HCT116 (cell line): Measurements from ENCODE around the gene CD163. TPM values are rescaled to one million over a fixed set of nuclear protein-coding genes. Genes with fewer than 3 reads are reported as not detected.
"Not testable (repeated sequence)": the region's sequence is repeated elsewhere in the genome, so short reads cannot be mapped to it uniquely, and the experiment has no call there.

Experiments
- ATAC-seq: fragments of 200-7000 bp; cut with Tn5 transposase; 2 replicates; pipeline ENCODE4 v1.9.1; 2020; ENCODE audit warnings: mild to moderate bottlenecking, moderate library complexity
- BruUV-seq: library from RNA; stranded (reverse); fragments of 400-500 nt; replicated peaks from 2 replicates; lab custom pipeline; 2021; lab: Mats Ljungman, UMichigan
- CTCF ChIA-PET: fragments of 300-600 bp; sonication (Branson Sonifier 250); formaldehyde crosslinking; loops from one replicate; lab custom pipeline; 2021; ENCODE audit warnings: antibody characterized with exemption; lab: Charles Lee
- POLR2A ChIA-PET: fragments of 300-600, 350-600 bp; sonication (Branson Sonifier 250); formaldehyde crosslinking; loops from one replicate; lab custom pipeline; 2021; ENCODE audit warnings: antibody characterized with exemption; lab: Charles Lee
- RAD21 ChIA-PET, 2 experiments: fragments of 300-600 bp; sonication (Branson Sonifier 250); formaldehyde crosslinking; loops; one replicate each; lab custom pipeline; 2023; ENCODE audit warnings: low total read pairs in 2 of 2; ENCODE audit not compliant: uncharacterized antibody in 2 of 2, unreplicated experiment in 2 of 2, low non-redundant PET in 1 of 2; lab: Charles Lee
- DNase-seq: peaks from one replicate; pipeline ENCODE4 v3.0.0-alpha.2; 2010; ENCODE audit warnings: low read depth, low spot score
- H2AFZ ChIP-seq: fragments of 200-600 bp; shearing (Covaris generic), sonication (generic); 2 replicates; pipeline ENCODE4 v1.6.1; 2017; ENCODE audit warnings: low read depth, mixed run types, mixed read lengths, antibody characterized with exemption, low read length; ENCODE audit not compliant: poor library complexity, severe bottlenecking
- H3K27ac ChIP-seq: 2 replicates; pipeline ENCODE4 v1.5.1; 2012; ENCODE audit warnings: low read depth, low read length
- H3K27me3 ChIP-seq: fragments of 200-600 bp; sonication (generic); 2 replicates; pipeline ENCODE4 v1.6.1; 2016; ENCODE audit warnings: mixed run types, low read length, mixed read lengths; ENCODE audit not compliant: insufficient read depth
- H3K36me3 ChIP-seq, 2 experiments: fragments of 200-500 bp in 1 of 2; fragments of 200-600 bp in 1 of 2; sonication (Bioruptor generic) in 1 of 2; sonication (generic) in 1 of 2; 2 replicates each; pipeline versions ENCODE4 v1.5.1 to v1.6.1; 2014 to 2016; ENCODE audit warnings: low read length in 2 of 2, inconsistent platforms in 1 of 2, mixed read lengths in 1 of 2, mixed run types in 1 of 2; ENCODE audit not compliant: insufficient read depth in 2 of 2, control insufficient read depth in 1 of 2
- H3K4me1 ChIP-seq, 2 experiments: fragments of 200-600 bp in 1 of 2; sonication (generic) in 1 of 2; 2 replicates each; pipeline versions ENCODE4 v1.5.1 to v1.6.1; 2012 to 2017; ENCODE audit warnings: low read length in 2 of 2, inconsistent platforms in 1 of 2, mild to moderate bottlenecking in 1 of 2, mixed read lengths in 1 of 2, mixed run types in 1 of 2, moderate library complexity in 1 of 2; ENCODE audit not compliant: insufficient read depth in 2 of 2, control insufficient read depth in 1 of 2
- H3K4me2 ChIP-seq: fragments of 200-600 bp; sonication (generic); 2 replicates; pipeline ENCODE4 v1.6.1; 2017; ENCODE audit warnings: mixed run types, low read length, mixed read lengths
- H3K4me3 ChIP-seq, 2 experiments: fragments of 200-600 bp in 1 of 2; sonication (generic) in 1 of 2; replicated peaks in 1 of 2; 2 replicates each; pipeline ENCODE4 v1.5.1; 2011 to 2016; ENCODE audit warnings: low read length in 2 of 2, control low read depth in 1 of 2, low read depth in 1 of 2, mild to moderate bottlenecking in 1 of 2, mixed read lengths in 1 of 2, mixed run types in 1 of 2
- H3K79me2 ChIP-seq: fragments of 200-600 bp; sonication (generic); 2 replicates; pipeline ENCODE4 v1.6.1; 2017; ENCODE audit warnings: mild to moderate bottlenecking, mixed run types, low read length, moderate library complexity, mixed read lengths; ENCODE audit not compliant: insufficient read depth
- H3K9ac ChIP-seq: fragments of 200-600 bp; sonication (generic); 2 replicates; pipeline ENCODE4 v1.6.1; 2016; ENCODE audit warnings: low read length, mixed read lengths
- H3K9me2 ChIP-seq: fragments of 200-600 bp; sonication (generic), shearing (Covaris generic); 2 replicates; pipeline ENCODE4 v1.6.1; 2017; ENCODE audit warnings: mixed run types, mild to moderate bottlenecking, moderate library complexity; ENCODE audit not compliant: insufficient read depth
- H3K9me3 ChIP-seq, 2 experiments: fragments of 200-500 bp in 1 of 2; fragments of 200-600 bp in 1 of 2; sonication (Bioruptor generic) in 1 of 2; sonication (generic) in 1 of 2; 2 replicates each; pipeline ENCODE4 v1.6.1; 2014 to 2017; ENCODE audit warnings: low read length in 2 of 2, mixed read lengths in 2 of 2, inconsistent platforms in 1 of 2, low read depth in 1 of 2, mild to moderate bottlenecking in 1 of 2, mixed run types in 1 of 2, moderate library complexity in 1 of 2; ENCODE audit not compliant: control insufficient read depth in 1 of 2, insufficient read depth in 1 of 2
- H4K20me1 ChIP-seq: fragments of 200-600 bp; sonication (generic), shearing (Covaris generic); 2 replicates; pipeline ENCODE4 v1.6.1; 2017; ENCODE audit warnings: mixed run types, mild to moderate bottlenecking, moderate library complexity; ENCODE audit not compliant: insufficient read depth
- EZH2phosphoT487 ChIP-seq: fragments of 200-600 bp; IDR thresholded peaks from 2 replicates; pipeline ENCODE4 v1.6.1; 2018; ENCODE audit warnings: antibody characterized with exemption, borderline replicate concordance
- POLR2AphosphoS5 ChIP-seq: IDR thresholded peaks from 2 replicates; pipeline ENCODE4 v1.6.1; 2011; ENCODE audit warnings: mild to moderate bottlenecking, low read depth, low read length, moderate library complexity
- YY1 ChIP-seq: IDR thresholded peaks from 2 replicates; pipeline ENCODE4 v1.6.1; 2011; ENCODE audit warnings: low read length, low read depth, moderate library complexity, mild to moderate bottlenecking; ENCODE audit not compliant: insufficient replicate concordance; ENCODE audit errors: extremely low read depth
- intact Hi-C: fragments of 100-400 bp; cut with micrococcal nuclease; formaldehyde crosslinking; loops from 2 replicates; pipeline ENCODE4 v1.10.0; 2022
- total RNA-seq: library from RNA; stranded (reverse); gene quantifications from one replicate; pipeline ENCODE4 v1.2.1, GENCODE V29; 2021; ENCODE audit not compliant: unreplicated experiment

Gene CD163
- total RNA-seq, 1 experiment from 2014 or later, result 1.4 TPM

DNA sequence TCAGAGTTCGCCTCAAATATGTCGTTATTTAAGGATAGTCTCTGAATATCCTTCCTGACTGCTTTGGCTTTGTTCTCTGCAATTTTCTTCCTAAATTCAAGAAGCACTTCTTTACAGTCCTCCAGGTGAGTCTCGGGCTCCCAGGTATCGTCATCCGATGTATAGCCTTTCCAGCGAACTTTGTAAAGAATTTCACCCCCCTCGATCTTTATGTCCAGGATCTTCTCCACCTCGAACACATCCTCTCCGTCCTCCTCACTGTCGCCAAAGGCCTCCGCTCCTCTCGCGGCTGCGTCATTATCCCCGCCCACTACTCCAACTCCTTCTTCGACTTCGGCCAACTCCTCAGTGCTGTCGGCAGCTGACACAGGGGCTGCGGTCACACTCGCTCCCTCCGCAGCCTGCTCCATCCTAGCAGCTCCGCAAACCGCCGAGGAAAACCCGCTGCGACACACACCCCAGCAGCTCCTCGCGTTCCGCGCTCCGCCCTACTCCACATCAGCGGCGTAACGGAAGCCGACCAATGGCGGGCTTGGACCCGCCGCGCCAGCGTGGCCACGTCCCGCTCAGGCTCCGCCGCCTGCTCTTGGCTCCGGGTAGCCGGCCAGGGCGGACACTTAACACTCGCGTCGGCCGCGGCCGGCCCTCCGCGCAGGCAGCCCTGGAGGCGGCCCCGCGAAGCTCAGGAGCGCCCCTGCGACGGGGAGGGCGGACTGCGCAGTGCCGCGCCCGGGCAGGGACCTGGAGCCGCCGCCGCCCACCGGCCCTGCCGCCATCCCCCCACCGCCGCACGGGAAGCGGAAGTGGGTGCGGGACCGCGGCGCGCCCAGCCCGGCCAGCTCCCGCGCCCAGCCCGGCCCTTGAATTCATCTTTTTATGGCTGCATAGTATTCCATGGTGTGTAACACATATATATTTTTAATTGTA lies 63.7 kb downstream of the CD163 start:
- no peaks in the 10 kb centered on the region for H4K20me1 ChIP-seq
- H3K36me3 ChIP-seq, result no peaks in the 10 kb centered on the region
- no peaks in the 10 kb centered on the region for H3K9me3 ChIP-seq
- ATAC-seq (no peak), DNase-seq (no peak)
- H3K4me1 ChIP-seq, result no peaks in the 10 kb centered on the region
- no peak overlapping the region for H3K27ac ChIP-seq
- H3K79me2 ChIP-seq, result no peaks in the 10 kb centered on the region
- H3K27me3 ChIP-seq, result no peaks in the 10 kb centered on the region
- H3K4me2 ChIP-seq, result no peak overlapping the region
- intact Hi-C loops, result no loop called here
- no peaks in the 10 kb centered on the region for H3K9me2 ChIP-seq
- no peak overlapping the region for H3K9ac ChIP-seq
- ChIA-PET RAD21 (no interaction called here), POLR2A (no interaction called here), CTCF (no interaction called here)
- no peak overlapping the region for H3K4me3 ChIP-seq
- no peak for TF ChIP-seq POLR2AphosphoS5
- no peak for TF ChIP-seq YY1
- TF ChIP-seq EZH2phosphoT487, result no peak
- H2AFZ ChIP-seq, result no peak overlapping the region
- no TSS peak for BruUV-seq

- H3K27me3 ChIP-seq, H2AFZ ChIP-seq, H4K20me1 ChIP-seq, H3K79me2 ChIP-seq, H3K36me3 ChIP-seq, H3K4me3 ChIP-seq, DNase-seq, POLR2A ChIA-PET, H3K9ac ChIP-seq, H3K27ac ChIP-seq, H3K9me2 ChIP-seq, RAD21 ChIA-PET, intact Hi-C loops, H3K9me3 ChIP-seq, H3K4me2 ChIP-seq, H3K4me1 ChIP-seq, BruUV-seq, ATAC-seq: not testable (repeated sequence)
- CTCF ChIA-PET, result interaction anchor here (1.2 kb wide), 1 partner anchor 201 kb away, joined by 3 read pairs; no protein-coding TSS in a partner anchor
Observed at GRCh38 chr12:7438291-7438995, 65.1 kb downstream of the CD163 start.

DNA sequence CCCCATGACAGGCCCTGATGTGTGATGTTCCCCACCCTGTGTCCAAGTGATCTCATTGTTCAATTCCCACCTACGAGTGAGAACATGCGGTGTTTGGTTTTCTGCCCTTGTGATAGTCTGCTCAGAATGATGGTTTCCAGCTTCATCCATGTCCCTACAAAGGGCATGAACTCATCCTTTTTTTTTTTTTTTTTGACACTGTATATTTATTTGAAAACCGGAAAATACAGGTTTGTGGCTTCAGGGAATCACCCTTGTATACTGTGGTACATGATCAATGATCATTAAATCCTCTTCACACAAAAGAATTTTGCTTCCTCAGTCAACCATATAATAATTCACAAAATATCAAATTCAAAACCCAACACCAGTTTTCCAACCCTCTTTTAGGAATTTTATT lies 66.1 kb downstream of the CD163 start:
- H3K9me3 ChIP-seq, H3K9me2 ChIP-seq, H3K9ac ChIP-seq, H4K20me1 ChIP-seq, ATAC-seq, intact Hi-C loops, POLR2A ChIA-PET, H3K27me3 ChIP-seq, BruUV-seq, DNase-seq, RAD21 ChIA-PET, H2AFZ ChIP-seq, H3K4me3 ChIP-seq, H3K79me2 ChIP-seq, H3K4me2 ChIP-seq, H3K27ac ChIP-seq, H3K36me3 ChIP-seq: not testable (repeated sequence)
- CTCF ChIA-PET, result interaction anchor here (1.2 kb wide), 1 partner anchor 202 kb away, joined by 3 read pairs; no protein-coding TSS in a partner anchor
- peaks cover 2 to 12% of the 10 kb centered on the region in 2 experiments; a peak in 2 of 4 replicates for H3K4me1 ChIP-seq
